COR-L47 (cell line): ENCODE results near the gene MPL.
A peak's percentile ranks its signal among the peaks of the same experiment; 100 is the strongest.
"Not testable (repeated sequence)": the region's sequence is repeated elsewhere in the genome, so short reads cannot be mapped to it uniquely, and the experiment has no call there.

ENCODE experiments used
- DNase-seq: peaks from one replicate; lab custom pipeline; 2025; lab: John Stamatoyannopoulos, UW

MPL gene

DNA sequence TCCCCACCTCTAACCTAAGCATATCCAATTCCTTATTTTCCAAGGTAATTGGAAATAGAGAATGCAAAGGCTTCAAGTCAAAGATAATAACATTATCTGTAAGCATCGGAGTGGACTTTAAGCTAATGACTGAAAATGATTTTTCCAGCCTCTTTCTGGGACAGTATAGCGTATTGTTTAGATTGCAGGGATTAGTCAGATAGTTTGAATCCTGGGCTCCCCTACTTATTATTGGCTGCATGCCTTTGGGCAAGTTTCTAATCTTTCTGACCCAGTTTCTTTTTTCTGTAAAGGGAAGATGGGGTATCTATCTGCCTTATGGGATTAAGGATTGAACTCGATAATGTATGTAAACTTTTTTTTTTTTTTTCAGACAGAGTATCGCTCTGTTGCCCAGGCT lies 19.6 kb downstream of the MPL start:
- no peak for DNase-seq

DNA sequence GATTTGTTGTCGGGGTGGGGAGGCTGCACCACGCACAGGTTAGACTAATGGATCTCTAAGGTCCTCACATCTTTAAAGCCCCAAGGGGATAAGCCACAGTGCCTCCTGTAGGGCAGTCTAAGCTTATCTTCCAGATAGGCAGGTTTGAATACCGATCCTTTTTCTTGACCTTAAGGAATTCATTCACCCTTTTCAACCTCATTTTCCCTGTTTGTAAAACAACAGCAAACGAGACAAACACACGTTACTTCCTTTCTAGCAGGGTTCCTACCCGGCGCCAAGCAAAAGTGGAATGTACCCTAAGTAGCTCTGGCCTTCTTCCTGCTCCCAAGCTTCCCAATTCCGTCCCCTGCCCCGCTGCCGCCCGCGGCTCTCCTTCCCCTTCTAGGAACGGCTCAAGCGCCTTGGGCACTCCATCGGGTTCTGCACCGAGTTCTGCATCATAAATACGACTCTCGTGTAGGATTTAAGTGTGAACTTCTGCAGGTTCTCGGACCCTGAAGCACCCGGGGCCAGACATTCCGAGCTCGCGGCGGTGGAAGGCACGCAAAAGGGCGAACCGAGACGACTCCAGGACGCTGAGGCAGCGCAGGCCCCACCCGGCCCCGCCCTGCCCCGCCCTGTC lies 20.6 kb downstream of the MPL start:
- DNase-seq, result peak; percentile 38

DNA sequence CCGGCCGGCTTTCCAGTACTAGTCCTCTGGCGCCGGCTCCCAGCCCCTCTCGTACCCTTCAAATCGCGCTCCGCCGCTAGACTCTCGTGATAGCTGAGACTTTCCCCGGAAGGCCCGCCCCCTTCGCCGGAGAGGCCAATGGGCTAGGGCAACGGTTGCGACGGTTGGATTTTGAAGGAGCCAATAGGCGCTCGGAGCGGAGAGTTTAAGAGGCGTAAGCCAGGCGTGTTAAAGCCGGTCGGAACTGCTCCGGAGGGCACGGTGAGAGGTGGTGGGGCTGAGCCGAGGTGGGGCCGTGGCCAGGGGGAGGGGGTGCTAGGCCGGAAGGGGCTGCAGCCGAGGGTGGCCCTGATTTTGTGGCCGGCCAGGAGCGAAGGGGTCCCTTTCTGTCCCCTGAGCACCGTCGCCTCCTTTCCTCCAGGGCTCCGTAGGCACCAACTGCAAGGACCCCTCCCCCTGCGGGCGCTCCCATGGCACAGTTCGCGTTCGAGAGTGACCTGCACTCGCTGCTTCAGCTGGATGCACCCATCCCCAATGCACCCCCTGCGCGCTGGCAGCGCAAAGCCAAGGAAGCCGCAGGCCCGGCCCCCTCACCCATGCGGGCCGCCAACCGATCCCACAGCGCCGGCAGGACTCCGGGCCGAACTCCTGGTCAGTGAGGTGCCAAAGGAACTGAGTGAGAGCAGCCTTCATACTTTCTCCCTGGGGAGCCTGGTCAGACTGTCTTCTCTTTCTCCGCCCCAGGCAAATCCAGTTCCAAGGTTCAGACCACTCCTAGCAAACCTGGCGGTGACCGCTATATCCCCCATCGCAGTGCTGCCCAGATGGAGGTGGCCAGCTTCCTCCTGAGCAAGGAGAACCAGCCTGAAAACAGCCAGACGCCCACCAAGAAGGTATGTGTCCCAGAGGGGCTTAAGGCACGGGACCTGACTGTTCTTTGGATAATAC lies 21.4 kb downstream of the MPL start, which contains the start of gene CDC20:
Gene CDC20, plus strand, starts transcription at position 236 of the 948 bp plus-strand sequence. Its CDS starts 235 bp downstream, at position 471.
- DNase-seq, result peak; percentile 98

DNA sequence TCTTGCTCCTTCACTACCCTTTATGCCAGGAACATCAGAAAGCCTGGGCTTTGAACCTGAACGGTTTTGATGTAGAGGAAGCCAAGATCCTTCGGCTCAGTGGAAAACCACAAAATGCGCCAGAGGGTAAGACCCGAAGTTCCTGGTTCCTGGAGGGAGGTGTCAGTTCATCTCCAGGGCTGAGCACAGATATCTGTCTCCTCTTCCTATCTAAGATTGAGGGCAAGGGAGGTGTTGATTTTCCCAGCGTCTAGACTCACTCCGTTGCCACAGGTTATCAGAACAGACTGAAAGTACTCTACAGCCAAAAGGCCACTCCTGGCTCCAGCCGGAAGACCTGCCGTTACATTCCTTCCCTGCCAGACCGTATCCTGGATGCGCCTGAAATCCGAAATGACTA lies 22.1 kb downstream of the MPL start:
- no peak for DNase-seq

DNA sequence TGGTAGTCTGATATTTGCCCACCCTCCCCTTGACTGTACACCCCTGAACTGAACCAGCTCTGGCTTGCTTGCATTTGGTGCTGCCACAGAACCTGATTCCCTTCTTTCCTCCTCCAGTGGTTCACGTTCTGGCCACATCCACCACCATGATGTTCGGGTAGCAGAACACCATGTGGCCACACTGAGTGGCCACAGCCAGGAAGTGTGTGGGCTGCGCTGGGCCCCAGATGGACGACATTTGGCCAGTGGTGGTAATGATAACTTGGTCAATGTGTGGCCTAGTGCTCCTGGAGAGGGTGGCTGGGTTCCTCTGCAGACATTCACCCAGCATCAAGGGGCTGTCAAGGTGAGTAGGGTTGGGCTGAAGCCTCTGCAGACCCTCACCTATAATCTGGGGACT lies 23.0 kb downstream of the MPL start:
- no peak for DNase-seq

DNA sequence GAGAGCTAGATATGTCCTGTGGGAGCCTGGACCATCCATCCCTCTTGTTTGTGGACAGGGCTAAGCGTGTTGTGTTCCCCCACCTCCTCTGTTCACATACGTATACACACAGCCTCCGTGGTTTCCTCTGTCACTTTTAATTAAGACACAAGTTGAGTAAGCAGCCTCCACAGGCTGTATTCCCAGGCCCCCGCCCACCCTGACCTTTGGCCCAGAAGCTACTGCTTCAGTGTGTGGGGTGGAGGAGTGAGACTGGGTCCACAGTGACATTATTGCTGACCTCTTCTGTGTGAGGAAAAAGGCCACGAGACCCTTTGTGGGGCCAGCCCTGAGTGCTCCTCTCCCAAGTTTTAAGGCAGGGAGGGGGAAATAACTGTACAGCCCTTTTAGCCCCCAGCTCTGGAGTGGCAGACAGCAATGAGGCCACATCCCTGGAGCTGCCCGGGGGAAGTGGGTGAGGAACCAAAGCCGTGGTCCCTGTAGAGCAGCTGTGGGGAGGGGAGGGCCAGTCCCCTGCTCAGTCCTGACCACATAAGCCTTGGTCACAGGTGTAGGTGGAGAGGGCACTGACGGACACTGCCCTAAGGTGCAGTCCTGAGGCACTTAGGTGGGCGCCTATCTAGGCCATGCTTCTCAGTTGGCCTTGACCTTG lies 25.8 kb downstream of the MPL start:
- no peak for DNase-seq

DNA sequence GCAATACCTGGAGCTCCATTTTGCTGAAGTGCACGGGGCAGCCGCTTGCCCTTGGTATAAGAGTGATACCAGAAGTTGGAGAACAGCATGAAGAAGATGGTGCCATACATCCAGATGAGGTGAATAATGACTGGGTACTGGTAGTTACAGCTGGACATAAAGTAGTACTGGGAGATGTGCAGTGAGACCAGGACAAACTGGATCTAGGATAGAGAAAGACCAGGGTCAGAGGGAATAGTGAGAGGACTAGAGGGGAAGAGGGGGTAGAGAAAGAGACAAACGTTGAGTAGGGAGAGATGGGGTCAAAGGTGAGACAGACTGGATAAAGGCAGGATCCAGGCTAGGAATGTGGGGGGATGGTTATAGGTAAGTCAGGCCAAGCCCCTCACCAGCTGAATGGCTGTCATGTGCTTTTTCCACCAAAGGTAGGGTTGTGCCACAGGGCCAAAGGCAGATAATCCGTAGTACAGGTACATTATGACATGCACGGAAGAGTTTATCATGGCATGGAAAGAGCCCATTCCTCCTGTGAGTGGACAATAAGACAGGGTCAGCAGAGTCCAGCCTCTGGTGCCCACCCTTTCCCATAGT lies 26.4 kb downstream of the MPL start:
- no peak for DNase-seq

DNA sequence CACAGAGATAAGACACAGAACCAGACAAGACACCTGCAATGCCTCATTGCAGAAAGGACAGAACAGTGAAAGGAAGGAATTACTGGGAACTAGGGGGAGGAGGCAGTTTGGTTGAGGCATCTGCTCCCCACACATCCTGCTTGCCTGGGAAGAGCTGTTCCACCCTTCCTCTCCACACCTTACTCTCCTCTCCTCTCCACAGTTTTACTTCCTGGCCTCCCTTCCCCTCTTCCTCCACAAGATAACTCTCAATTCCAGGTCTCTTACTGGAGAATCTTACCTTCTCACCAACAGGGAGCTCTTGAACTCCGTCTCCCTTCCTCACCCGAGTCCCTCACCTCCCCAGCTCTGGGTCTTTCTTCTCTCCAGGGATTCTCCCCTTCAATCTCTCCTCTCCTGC lies 28.1 kb downstream of the MPL start:
- no peak for DNase-seq

DNA sequence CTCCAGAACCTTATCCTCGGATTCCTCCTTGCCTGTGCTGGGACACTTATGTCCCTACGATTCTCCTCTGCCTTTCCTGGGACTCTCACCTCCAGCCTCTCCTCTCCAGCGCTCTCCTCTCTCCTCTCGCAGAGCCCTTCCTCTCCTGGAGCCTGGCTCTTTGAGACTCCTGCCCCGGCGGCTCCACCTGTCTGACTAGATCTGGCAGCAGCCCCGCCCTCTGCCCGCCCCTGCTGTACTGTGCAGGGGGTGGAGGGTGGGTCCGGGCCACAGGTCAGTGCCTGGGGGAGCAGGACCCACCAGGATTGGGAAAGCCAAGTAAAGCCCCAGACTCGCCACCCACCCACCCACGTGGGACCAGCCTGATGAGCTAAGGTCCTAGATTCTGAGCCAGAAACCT lies 28.6 kb downstream of the MPL start:
- peak; percentile 10 for DNase-seq

DNA sequence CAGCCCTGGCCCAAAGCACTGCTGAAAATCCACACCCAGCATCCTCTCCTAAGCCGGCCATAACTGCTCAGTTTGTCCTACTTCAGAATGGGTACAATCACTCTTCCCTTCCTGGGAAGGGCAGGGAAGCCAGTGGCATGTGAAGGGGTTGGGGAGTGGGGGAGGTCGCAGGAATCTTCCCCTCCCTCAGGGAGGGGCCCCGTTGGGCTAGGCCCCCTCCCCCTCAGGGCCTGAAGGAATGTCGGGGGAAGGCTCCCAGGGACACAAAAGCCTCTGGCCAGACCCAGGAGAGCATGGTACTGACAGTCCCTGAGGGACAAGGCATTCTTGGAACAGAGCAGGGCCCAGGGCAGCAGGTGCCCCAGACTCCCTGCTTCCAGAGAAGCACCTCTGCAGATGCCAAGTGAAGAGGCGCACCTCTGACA lies 29.0 kb downstream of the MPL start:
- no peak for DNase-seq

DNA sequence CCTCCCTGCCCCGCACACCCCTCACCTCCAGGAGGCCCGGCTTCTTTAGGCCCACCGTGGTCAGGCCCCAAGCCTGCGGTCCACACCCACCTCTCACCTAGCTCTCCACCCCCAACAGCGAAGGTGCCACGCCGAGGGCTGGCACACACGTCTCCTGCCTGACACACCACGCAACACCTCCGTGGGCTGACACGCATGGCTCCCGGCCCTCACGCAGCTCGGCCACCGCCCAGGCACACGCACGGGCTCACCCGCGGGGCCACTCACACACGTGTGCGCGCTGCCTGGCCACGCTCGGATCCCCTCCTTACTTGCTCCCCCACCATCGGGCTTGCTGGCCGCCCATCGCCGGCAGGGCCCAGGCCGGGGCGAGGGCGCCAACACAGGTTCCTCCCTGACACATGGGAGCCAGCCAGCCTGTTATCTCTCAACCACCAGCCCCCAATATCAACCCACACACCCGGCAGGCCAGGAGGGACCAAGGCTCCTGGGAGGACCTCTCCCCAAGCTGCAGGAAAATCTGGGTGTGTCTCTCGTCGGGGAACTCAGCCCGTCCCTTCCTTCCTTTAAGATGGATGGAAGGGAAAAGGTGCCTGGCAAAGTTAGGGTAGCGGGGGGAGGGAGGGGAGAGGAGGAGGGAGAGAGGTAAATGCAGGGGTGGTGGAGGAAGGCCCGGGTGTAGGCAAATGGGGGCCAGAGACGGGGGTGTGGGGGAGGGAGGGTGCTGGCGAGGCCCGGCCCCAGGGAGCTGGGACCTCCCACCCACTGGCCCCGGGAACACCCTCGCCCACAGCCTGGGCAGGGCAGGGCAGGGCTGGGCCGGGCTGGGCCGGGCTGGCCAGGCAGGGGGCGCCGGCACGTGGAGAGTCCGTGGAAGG lies 29.6 kb downstream of the MPL start:
- no peak for DNase-seq

DNA sequence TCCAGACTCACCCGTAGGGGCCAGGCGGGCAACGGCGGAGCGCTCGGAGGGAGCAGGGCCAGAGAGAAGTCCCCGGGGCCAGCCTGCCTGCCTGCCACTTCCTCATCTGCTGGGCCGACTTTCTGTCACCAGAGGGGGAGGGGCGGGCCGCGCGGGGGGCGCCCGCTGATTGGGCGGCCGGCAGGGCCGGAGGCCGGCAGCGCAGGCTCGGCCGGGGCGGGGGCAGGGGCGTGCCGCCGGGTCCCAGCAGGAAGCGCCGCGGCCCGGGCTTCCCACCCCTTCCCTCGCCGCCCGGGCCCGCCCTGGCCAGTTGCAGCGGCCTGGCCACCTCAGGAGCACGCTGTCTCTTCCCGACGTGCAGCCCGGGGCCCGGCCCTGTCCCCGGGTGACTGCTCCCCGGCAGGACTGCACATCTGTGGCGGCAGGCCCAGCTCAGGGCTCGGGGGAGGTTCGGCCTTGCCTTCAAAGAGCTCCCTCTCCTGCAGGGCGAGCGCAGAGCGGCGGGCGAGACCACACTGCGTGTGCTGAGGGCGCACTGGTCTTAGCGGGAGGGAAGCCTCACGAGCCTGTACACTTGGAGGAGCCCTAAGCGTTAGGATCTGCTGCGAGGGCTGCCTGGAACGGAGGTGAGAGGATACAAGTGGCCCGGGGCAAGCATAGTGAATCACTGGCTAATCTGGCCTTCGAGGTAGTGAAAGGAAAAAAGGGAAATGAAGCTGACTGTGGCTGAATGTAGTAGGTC lies 30.5 kb downstream of the MPL start, which contains the start of gene ELOVL1:
Gene ELOVL1, minus strand, starts transcription at position 108 of the 742 bp plus-strand sequence. CDS start 2,402 bp downstream, outside the sequence.
- DNase-seq, result peak; percentile 86

DNA sequence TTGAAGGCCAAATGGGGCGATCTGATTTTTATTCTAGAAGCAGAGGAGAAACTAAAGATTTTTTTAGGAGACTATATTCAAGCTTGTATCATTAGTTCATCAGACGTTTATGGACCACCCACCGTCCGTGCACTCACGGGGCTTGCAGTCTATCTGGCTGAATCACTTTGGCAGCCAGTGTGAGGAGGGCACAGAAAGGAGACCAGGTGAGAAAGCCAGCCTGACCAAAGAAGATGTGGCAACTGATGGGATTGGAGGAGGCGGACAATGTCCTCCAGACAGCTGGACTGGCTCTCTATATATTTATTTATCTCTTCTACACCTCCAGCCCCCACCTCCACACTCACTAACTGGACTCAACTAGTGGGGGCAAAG lies 31.0 kb downstream of the MPL start:
- DNase-seq, result no peak

DNA sequence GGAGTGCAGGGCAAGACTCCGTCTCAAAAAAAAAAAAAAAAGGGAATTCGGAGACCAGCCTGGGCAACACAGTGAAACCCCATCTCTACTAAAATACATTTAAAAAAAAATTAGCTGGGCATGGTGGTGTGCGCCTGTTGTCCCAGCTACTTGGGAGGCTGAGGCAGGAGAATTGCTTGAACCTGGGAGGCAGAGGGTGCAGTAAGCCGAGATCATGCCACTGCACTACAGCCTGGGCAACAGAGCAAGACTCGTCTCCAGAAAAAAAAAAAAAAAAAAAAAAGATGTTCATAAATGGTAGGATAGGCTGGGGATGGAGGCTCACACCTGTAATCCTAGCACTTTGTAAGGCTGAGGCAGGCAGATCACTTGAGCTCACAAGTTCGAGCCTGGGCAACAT lies 32.2 kb downstream of the MPL start:
- not testable (repeated sequence) for DNase-seq

DNA sequence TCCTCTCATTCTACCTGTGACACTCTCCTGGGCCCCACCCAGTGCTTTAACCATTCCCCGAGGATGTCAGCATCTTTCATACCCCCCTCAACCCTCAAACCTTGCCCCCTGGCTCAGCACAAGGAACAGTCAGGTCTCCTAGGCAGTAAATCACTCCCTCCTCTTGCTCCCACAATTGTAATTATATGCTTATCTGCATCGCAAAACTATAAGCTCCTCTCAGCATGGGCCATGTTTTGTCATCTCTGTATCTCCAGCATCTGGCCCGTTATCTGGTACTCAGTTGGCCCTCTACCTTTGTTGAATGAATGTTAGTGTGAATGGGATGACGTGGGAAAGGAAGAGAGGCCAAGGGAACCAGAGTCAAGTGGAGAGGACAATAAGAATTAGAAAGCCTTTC lies 32.9 kb downstream of the MPL start:
- DNase-seq, result no peak

DNA sequence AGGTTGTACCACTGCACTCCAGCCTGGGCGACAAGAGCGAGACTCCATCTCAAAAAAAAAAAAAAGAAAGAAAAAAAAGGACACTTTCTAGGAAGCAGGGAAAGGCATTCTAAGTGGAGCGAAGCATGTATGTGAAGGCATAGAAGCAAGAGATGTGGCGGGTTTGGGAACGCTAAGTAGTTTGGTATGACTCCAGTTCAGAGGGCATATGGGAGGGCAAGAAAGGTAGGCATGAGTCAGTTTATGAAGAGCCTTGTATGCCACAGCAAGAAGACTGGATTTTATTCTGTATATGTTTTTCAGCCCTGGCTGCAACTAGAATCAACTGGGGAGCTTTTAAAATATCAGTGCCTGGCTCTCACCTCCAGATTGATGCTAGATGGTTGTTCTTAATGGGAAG lies 34.6 kb downstream of the MPL start:
- DNase-seq, result no peak

DNA sequence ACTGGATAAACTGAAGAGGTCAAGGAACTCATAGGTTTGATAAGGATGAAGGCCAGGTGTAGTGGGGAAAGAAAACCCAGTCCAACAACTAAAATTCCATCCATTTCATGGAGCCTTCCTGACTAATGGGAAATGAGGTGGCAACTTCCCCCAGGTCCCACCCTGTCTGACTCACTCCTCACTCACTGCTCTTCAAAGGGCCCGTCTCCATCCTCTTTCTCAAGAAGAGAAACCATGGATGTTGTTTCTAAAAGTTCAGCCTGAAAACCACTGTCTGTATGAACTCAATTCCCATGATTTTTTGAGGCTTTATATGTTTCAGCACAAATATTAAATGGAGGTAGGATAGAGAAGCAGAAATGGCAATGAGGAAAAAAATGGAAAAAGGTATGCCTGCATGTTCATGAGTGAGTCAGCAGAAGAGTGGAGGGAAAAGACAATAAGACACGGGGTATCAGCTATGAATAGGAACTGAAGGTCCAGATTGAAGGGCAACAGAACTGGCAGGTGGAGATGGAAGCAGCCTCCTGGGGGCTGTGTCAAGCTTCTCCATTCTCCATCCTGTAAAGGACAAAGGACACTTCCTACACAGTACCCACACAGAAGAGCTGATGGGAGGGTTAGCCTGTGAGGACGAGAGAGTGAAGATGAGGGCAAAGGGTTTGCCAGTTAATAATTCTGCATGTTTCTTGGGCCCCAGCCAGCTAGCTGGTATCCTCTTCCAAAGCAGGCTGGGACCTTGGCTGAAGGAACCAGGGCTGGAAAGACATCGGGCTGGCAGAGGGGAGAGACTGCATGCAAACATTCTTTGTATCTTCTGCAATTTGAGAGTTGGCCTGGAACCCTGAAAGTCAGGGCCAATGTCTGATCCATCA lies 35.7 kb downstream of the MPL start:
- DNase-seq, result no peak

DNA sequence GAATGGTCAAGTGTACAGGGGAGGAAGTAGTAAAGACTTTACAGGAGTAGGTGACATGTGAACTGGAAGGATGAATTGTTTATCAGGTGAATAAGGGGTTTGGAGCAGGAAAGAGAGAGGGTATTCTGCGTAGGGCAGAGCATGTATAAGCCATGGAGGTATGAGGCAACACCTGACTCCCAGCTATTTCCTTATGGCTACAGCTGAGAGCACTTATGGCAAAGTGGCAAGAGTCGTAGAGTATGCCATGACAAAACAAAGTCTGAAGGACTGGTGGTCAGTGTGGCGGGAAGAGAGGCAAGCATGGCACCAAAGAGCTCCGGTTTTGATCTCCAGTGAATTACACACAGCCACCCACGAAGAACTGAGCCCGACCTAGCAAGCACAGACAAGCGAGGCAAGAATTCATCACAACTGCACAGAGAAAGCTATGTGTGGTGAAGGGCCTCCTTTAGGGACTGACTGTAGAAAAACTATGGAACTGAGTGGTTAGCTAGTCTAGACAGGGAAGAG lies 39.2 kb downstream of the MPL start:
- no peak for DNase-seq

DNA sequence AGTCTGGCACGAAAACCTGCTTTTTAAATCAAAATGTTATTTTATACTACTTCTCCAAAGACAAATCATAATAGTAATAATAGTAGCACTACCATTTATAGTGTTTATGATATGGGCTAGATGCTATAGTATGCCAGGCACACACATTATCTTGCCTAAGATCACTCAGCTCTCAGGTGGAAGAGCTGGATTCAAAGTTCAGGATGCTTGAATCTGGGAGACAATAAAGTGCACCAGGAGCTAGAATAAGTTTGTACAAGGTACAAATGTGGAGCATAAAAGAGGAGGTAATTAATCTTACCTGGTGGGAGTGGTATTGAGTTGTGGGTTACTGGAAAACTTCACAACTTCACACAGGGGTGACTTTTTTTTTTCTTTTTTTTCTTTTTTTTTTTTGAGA lies 40.2 kb downstream of the MPL start:
- no peak for DNase-seq
